ENCODE results near the gene ZNF219. TPM values are rescaled to one million over a fixed set of nuclear protein-coding genes. Genes with fewer than 3 reads are reported as not detected.
"Not testable (repeated sequence)": the region's sequence is repeated elsewhere in the genome, so short reads cannot be mapped to it uniquely, and the experiment has no call there.

The ZNF219 gene
- total RNA-seq, 1 experiment from 2014 or later = 6.0 TPM

DNA sequence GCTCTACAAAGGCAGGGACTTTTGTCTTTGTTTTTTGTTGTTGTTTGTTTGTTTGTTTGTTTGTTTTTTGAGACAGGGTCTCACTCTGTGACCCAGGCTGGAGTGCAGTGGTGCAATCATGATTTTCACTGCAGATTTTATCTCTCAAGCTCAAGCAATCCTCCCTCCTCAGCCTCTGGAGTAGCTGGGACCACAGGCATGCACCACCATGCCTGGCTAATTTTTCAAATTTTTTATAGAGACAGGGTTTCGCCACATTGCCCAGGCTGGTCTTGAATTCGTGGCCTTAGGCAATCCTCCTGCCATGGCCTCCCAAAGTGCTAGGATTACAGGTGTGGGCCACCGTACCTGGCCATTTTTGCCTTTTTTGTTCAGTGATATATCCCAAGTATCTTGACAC lies 57.5 kb downstream of the ZNF219 start:
- H3K4me1 ChIP-seq (ENCODE audit: insufficient read depth, low read length); H3K4me2 ChIP-seq (ENCODE audit: low read length); POLR2A ChIA-PET (ENCODE audit: unreplicated experiment); DNase-seq; H4K20me1 ChIP-seq (ENCODE audit: low read length); H2AFZ ChIP-seq (ENCODE audit: low read length); H3F3A ChIP-seq (ENCODE audit: low read length, unreplicated experiment); H3K36me3 ChIP-seq (ENCODE audit: low read depth, low read length); H3K9ac ChIP-seq (ENCODE audit: low read length); H3K4me3 ChIP-seq (ENCODE audit: low read length); H3K27ac ChIP-seq (ENCODE audit: low read length); H3K9me2 ChIP-seq (replicated peaks; ENCODE audit: low read length); H3K9me3 ChIP-seq (ENCODE audit: low read length); H3K79me2 ChIP-seq (ENCODE audit: low read length); ATAC-seq; BruUV-seq (replicated peaks): not testable (repeated sequence)
- CTCF ChIA-PET = interaction anchor here (0.6 to 1.5 kb wide), 3 partner anchors 21 to 26 kb away, joined by 3 to 17 read pairs (median 4); no protein-coding TSS in a partner anchor
- intact Hi-C loops (cut with micrococcal nuclease) = loop anchor here (1.0 to 5.0 kb wide), 3 partner anchors 27 to 344 kb away; no protein-coding TSS in a partner anchor
- peaks cover 38% of the 10 kb centered on the region for H3K27me3 ChIP-seq (ENCODE audit: low read length)

DNA sequence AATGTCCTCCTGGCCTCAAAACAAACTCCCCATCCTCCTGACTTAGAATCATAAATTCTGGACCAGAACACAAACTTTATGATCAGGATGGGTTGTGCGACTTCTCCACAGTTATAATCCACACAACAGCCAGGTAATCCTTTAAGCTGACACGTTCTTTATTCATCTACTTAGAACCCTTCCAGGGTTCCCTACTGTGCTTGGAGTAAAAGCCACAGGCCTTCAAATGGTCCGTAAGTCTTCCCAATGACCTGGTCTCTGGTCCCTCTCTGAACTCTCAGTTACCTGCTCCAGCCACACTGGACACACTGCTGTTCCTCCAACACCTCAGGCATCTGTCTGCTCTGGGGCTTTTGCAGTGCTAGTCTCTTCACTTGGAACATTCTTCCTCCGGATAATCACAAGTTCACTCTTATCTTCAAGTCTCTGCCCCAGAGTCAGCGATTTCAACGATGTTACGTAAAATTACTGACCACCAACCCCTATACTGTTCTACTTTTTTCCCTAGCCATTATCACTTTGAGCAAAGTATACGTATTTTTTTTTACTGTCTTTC lies 58.0 kb downstream of the ZNF219 start:
- intact Hi-C loops (cut with micrococcal nuclease) = loop anchor here (1.0 to 5.0 kb wide), 3 partner anchors 26 to 343 kb away; no protein-coding TSS in a partner anchor
- H3K27ac ChIP-seq (ENCODE audit: low read length) = no peak overlapping the region
- no peaks in the 10 kb centered on the region for H4K20me1 ChIP-seq (ENCODE audit: low read length)
- H2AFZ ChIP-seq (ENCODE audit: low read length) = no peak overlapping the region
- H3K36me3 ChIP-seq (ENCODE audit: low read depth, low read length) = no peaks in the 10 kb centered on the region
- H3K9me2 ChIP-seq (replicated peaks; ENCODE audit: low read length) = no peaks in the 10 kb centered on the region
- peaks cover 39% of the 10 kb centered on the region for H3K27me3 ChIP-seq (ENCODE audit: low read length)
- no peak for TF ChIP-seq EZH2phosphoT487 (IDR thresholded peaks at IDR 0.05; ENCODE audit: borderline replicate concordance, low read length)
- TF ChIP-seq, protein P1, sequence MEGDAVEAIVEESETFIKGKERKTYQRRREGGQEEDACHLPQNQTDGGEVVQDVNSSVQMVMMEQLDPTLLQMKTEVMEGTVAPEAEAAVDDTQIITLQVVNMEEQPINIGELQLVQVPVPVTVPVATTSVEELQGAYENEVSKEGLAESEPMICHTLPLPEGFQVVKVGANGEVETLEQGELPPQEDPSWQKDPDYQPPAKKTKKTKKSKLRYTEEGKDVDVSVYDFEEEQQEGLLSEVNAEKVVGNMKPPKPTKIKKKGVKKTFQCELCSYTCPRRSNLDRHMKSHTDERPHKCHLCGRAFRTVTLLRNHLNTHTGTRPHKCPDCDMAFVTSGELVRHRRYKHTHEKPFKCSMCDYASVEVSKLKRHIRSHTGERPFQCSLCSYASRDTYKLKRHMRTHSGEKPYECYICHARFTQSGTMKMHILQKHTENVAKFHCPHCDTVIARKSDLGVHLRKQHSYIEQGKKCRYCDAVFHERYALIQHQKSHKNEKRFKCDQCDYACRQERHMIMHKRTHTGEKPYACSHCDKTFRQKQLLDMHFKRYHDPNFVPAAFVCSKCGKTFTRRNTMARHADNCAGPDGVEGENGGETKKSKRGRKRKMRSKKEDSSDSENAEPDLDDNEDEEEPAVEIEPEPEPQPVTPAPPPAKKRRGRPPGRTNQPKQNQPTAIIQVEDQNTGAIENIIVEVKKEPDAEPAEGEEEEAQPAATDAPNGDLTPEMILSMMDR (conservative IDR thresholded peaks at IDR 0.05; ENCODE audit: low read depth, low read length) = no peak
- no peak for TF ChIP-seq EZH2 (IDR thresholded peaks at IDR 0.05; ENCODE audit: low read length, unreplicated experiment)
- no peak overlapping the region for H3K4me3 ChIP-seq (ENCODE audit: low read length)
- H3K4me1 ChIP-seq (ENCODE audit: insufficient read depth, low read length) = no peaks in the 10 kb centered on the region
- DNase-seq (no peak), ATAC-seq (no peak)
- no peaks in the 10 kb centered on the region for H3K9me3 ChIP-seq (ENCODE audit: low read length)
- POLR2A ChIA-PET (ENCODE audit: unreplicated experiment) = no interaction called here
- BruUV-seq (replicated peaks) = no TSS peak
- H3K9ac ChIP-seq (ENCODE audit: low read length) = no peak overlapping the region
- no peaks in the 10 kb centered on the region for H3F3A ChIP-seq (ENCODE audit: low read length, unreplicated experiment)
- CTCF ChIA-PET = interaction anchor here (0.7 to 1.5 kb wide), 3 partner anchors 26 to 192 kb away, joined by 3 to 17 read pairs (median 4); no protein-coding TSS in a partner anchor
- no peaks in the 10 kb centered on the region for H3K79me2 ChIP-seq (ENCODE audit: low read length)
- H3K4me2 ChIP-seq (ENCODE audit: low read length) = no peak overlapping the region

Other genes with a start within 250 kb of the ZNF219 start
- not detected in 2 replicates for gene RNASE3, start 207.3 kb downstream of the ZNF219 start, total RNA-seq (2014; rRNA removed)
- gene RNASE2, start 143.2 kb downstream of the ZNF219 start, total RNA-seq (2014; rRNA removed) = not detected in 2 replicates
- gene METTL17, start 108.7 kb downstream of the ZNF219 start, total RNA-seq (2014; rRNA removed) = 83.0 and 99.0 TPM in 2 replicates
- gene SLC39A2, start 99.4 kb downstream of the ZNF219 start, total RNA-seq (2014; rRNA removed) = not detected in 2 replicates
- 4.0 and 4.7 TPM in 2 replicates for gene NDRG2, start 73.6 kb downstream of the ZNF219 start, total RNA-seq (2014; rRNA removed)
- gene TPPP2, start 68.4 kb downstream of the ZNF219 start, total RNA-seq (2014; rRNA removed) = not detected in 2 replicates
- not detected in 2 replicates for gene RNASE13, start 63.8 kb downstream of the ZNF219 start, total RNA-seq (2014; rRNA removed)
- not detected in 2 replicates for gene RNASE7, start 56.3 kb downstream of the ZNF219 start, total RNA-seq (2014; rRNA removed)
- not detected in 2 replicates for gene RNASE8, start 40.8 kb downstream of the ZNF219 start, total RNA-seq (2014; rRNA removed)
- 2.7 and 3.9 TPM in 2 replicates for gene ARHGEF40, start 28.4 kb downstream of the ZNF219 start, total RNA-seq (2014; rRNA removed)
- not detected in 2 replicates for gene TMEM253, start 2.4 kb upstream of the ZNF219 start, total RNA-seq (2014; rRNA removed)
- gene OR5AU1, start 57.4 kb upstream of the ZNF219 start, total RNA-seq (2014; rRNA removed) = not detected in 2 replicates
- gene HNRNPC, start 170.8 kb upstream of the ZNF219 start, total RNA-seq (2014; rRNA removed) = 682 and 772 TPM in 2 replicates
- 0.33 TPM in 1 of 2 replicates, not detected in the other for gene RPGRIP1, start 181.4 kb upstream of the ZNF219 start, total RNA-seq (2014; rRNA removed)